WTC11 (cell line): ENCODE measurements around the gene PAK6. TPM values are rescaled to one million over a fixed set of nuclear protein-coding genes. Genes with fewer than 3 reads are reported as not detected.
A peak's percentile ranks its signal among the peaks of the same experiment; 100 is the strongest.

Experiments used
- ATAC-seq: fragments of 200-7000 bp; cut with Tn5 transposase; 2 replicates; pipeline ENCODE4 v1.10.0; 2021; ENCODE audit warnings: mild to moderate bottlenecking, moderate library complexity
- CTCF ChIA-PET: fragments of 300-600 bp; sonication (Branson Sonifier 250); formaldehyde crosslinking; loops from one replicate; lab custom pipeline; 2021; ENCODE audit warnings: antibody characterized with exemption; lab: Charles Lee
- POLR2A ChIA-PET: fragments of 350-600 bp; sonication (Branson Sonifier 250); formaldehyde crosslinking; loops from one replicate; lab custom pipeline; 2021; ENCODE audit warnings: antibody characterized with exemption; lab: Charles Lee
- DNase-seq: peaks from one replicate; pipeline ENCODE4 v3.0.0; 2021; ENCODE audit warnings: low spot score
- H3K27ac Mint-ChIP-seq: 2 replicates; pipeline ENCODE4 v1.8.0; 2021; ENCODE audit warnings: mixed read lengths
- H3K27me3 Mint-ChIP-seq: 2 replicates; pipeline ENCODE4 v1.8.0; 2021; ENCODE audit warnings: low read depth, mild to moderate bottlenecking, moderate library complexity, mixed read lengths
- H3K36me3 Mint-ChIP-seq: 2 replicates; pipeline ENCODE4 v1.8.0; 2021; ENCODE audit warnings: mixed read lengths
- H3K4me1 Mint-ChIP-seq: 2 replicates; pipeline ENCODE4 v1.8.0; 2022; ENCODE audit warnings: mixed read lengths
- H3K4me3 Mint-ChIP-seq: 2 replicates; pipeline ENCODE4 v1.8.0; 2021; ENCODE audit warnings: mild to moderate bottlenecking, moderate library complexity, mixed read lengths
- H3K9me3 Mint-ChIP-seq: 2 replicates; pipeline ENCODE4 v1.8.0; 2021; ENCODE audit warnings: mixed read lengths
- AR ChIP-seq: fragments of 250-450 bp; sonication (Bioruptor Pico); IDR thresholded peaks from 2 replicates; pipeline ENCODE4 v1.9.0; 2021; ENCODE audit warnings: mild to moderate bottlenecking
- CREM ChIP-seq: sonication (generic); formaldehyde crosslinking; IDR thresholded peaks from 2 replicates; pipeline ENCODE4 v1.8.1; 2022; ENCODE audit warnings: mild to moderate bottlenecking, missing genetic modification reagents, moderate library complexity
- CTCF ChIP-seq: fragments of 200-600 bp; IDR thresholded peaks from 2 replicates; pipeline ENCODE4 v1.8.0; 2022; ENCODE audit warnings: antibody characterized with exemption
- FOXK1 ChIP-seq: sonication (generic); formaldehyde crosslinking; IDR thresholded peaks from 2 replicates; pipeline ENCODE4 v1.8.0; 2022; ENCODE audit warnings: mild to moderate bottlenecking, moderate library complexity, missing genetic modification reagents
- FOXP1 ChIP-seq: sonication (generic); formaldehyde crosslinking; IDR thresholded peaks from 2 replicates; pipeline ENCODE4 v1.8.0; 2022; ENCODE audit warnings: missing genetic modification reagents, mild to moderate bottlenecking, moderate library complexity, borderline replicate concordance
- KAT7 ChIP-seq: sonication (generic); formaldehyde crosslinking; IDR thresholded peaks from 2 replicates; pipeline ENCODE4 v1.8.1; 2023; ENCODE audit warnings: missing genetic modification reagents, mild to moderate bottlenecking, borderline replicate concordance
- NFE2L1 ChIP-seq: sonication (generic); formaldehyde crosslinking; IDR thresholded peaks from 2 replicates; pipeline ENCODE4 v1.8.1; 2023; ENCODE audit warnings: missing genetic modification reagents
- RORB ChIP-seq: fragments of 250-450 bp; sonication (Bioruptor Pico); IDR thresholded peaks from 2 replicates; pipeline ENCODE4 v1.9.0; 2021; ENCODE audit warnings: mild to moderate bottlenecking
- SMAD4 ChIP-seq: sonication (generic); formaldehyde crosslinking; IDR thresholded peaks from 2 replicates; pipeline ENCODE4 v1.8.0; 2022; ENCODE audit warnings: mild to moderate bottlenecking, missing genetic modification reagents
- SOX15 ChIP-seq: fragments of 250-450 bp; sonication (Bioruptor Pico); IDR thresholded peaks from 2 replicates; pipeline ENCODE4 v1.9.0; 2021; ENCODE audit warnings: mild to moderate bottlenecking
- TEAD1 ChIP-seq: sonication (generic); formaldehyde crosslinking; IDR thresholded peaks from 2 replicates; pipeline ENCODE4 v1.8.0; 2022; ENCODE audit warnings: mild to moderate bottlenecking, missing genetic modification reagents
- ZBTB21 ChIP-seq: sonication (generic); formaldehyde crosslinking; IDR thresholded peaks from 2 replicates; pipeline ENCODE4 v1.8.1; 2023; ENCODE audit warnings: mild to moderate bottlenecking, missing genetic modification reagents, borderline replicate concordance
- ZBTB43 ChIP-seq: sonication (generic); formaldehyde crosslinking; IDR thresholded peaks from 2 replicates; pipeline ENCODE4 v1.8.1; 2023; ENCODE audit warnings: mild to moderate bottlenecking, missing genetic modification reagents
- ZNF138 ChIP-seq: sonication (generic); formaldehyde crosslinking; conservative IDR thresholded peaks from 2 replicates; pipeline ENCODE4 v1.8.1; 2022; ENCODE audit warnings: mild to moderate bottlenecking, moderate library complexity, missing genetic modification reagents
- ZNF232 ChIP-seq: sonication (generic); formaldehyde crosslinking; IDR thresholded peaks from 2 replicates; pipeline ENCODE4 v1.8.0; 2022; ENCODE audit warnings: mild to moderate bottlenecking, missing genetic modification reagents
- total RNA-seq: library from RNA; stranded (reverse); gene quantifications from 3 replicates; pipeline ENCODE4 v1.2.3, GENCODE V29; 2021
- TF ChIP-seq, protein P1 (sequence below): sonication (generic); formaldehyde crosslinking; IDR thresholded peaks from 2 replicates; pipeline ENCODE4 v1.8.0; 2022; ENCODE audit warnings: mild to moderate bottlenecking, missing genetic modification reagents
- TF ChIP-seq, protein P2 (sequence below): sonication (generic); formaldehyde crosslinking; IDR thresholded peaks from 2 replicates; pipeline ENCODE4 v1.8.1; 2023; ENCODE audit warnings: mild to moderate bottlenecking, moderate library complexity, missing genetic modification reagents
- TF ChIP-seq, protein P3 (sequence below): sonication (generic); formaldehyde crosslinking; IDR thresholded peaks from 2 replicates; pipeline ENCODE4 v1.8.0; 2023; ENCODE audit warnings: missing genetic modification reagents, mild to moderate bottlenecking, borderline replicate concordance
- TF ChIP-seq, protein P4 (sequence below): sonication (generic); formaldehyde crosslinking; IDR thresholded peaks from 2 replicates; pipeline ENCODE4 v1.8.0; 2023; ENCODE audit warnings: missing genetic modification reagents

PAK6 gene
- total RNA-seq, 1 experiment from 2014 or later = 11.7 TPM

- ChIA-PET POLR2A (interaction anchor here (1.0 to 2.6 kb wide), 6 partner anchors 10 to 46 kb away, joined by 3 to 12 read pairs (median 6); partner anchors contain the start of genes INAFM2 and PLCB2), CTCF (interaction anchor here (0.5 to 12.1 kb wide), 63 partner anchors 11 to 586 kb away, joined by 3 to 690 read pairs (median 6); partner anchors contain the start of genes BMF, CCDC9B, INAFM2 and IVD)
- peaks cover 64% of the 10 kb centered on the region for H3K27me3 Mint-ChIP-seq
- ATAC-seq = peak; percentile 30
- H3K4me1 Mint-ChIP-seq = peaks cover 47% of the 10 kb centered on the region
- H3K9me3 Mint-ChIP-seq = no peaks in the 10 kb centered on the region
- H3K27ac Mint-ChIP-seq = no peak overlapping the region
- H3K4me3 Mint-ChIP-seq = peak overlapping the region; percentile 65
- DNase-seq = peak; percentile 89
- H3K36me3 Mint-ChIP-seq = no peaks in the 10 kb centered on the region
- TF ChIP-seq, protein P1, sequence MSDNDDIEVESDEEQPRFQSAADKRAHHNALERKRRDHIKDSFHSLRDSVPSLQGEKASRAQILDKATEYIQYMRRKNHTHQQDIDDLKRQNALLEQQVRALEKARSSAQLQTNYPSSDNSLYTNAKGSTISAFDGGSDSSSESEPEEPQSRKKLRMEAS (CRISPR knock-in tag) = peak; percentile 97
- no peak for TF ChIP-seq RORB (CRISPR knock-in tag)
- no peak for TF ChIP-seq AR (CRISPR knock-in tag)
- TF ChIP-seq FOXP1 (CRISPR knock-in tag) = peak; percentile 89; the same call in 1 of the 2 replicates
- TF ChIP-seq, protein P2, sequence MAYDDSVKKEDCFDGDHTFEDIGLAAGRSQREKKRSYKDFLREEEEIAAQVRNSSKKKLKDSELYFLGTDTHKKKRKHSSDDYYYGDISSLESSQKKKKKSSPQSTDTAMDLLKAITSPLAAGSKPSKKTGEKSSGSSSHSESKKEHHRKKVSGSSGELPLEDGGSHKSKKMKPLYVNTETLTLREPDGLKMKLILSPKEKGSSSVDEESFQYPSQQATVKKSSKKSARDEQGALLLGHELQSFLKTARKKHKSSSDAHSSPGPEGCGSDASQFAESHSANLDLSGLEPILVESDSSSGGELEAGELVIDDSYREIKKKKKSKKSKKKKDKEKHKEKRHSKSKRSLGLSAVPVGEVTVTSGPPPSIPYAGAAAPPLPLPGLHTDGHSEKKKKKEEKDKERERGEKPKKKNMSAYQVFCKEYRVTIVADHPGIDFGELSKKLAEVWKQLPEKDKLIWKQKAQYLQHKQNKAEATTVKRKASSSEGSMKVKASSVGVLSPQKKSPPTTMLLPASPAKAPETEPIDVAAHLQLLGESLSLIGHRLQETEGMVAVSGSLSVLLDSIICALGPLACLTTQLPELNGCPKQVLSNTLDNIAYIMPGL (CRISPR knock-in tag) = peak; percentile 85
- no peak for TF ChIP-seq SOX15
- TF ChIP-seq, protein P3, sequence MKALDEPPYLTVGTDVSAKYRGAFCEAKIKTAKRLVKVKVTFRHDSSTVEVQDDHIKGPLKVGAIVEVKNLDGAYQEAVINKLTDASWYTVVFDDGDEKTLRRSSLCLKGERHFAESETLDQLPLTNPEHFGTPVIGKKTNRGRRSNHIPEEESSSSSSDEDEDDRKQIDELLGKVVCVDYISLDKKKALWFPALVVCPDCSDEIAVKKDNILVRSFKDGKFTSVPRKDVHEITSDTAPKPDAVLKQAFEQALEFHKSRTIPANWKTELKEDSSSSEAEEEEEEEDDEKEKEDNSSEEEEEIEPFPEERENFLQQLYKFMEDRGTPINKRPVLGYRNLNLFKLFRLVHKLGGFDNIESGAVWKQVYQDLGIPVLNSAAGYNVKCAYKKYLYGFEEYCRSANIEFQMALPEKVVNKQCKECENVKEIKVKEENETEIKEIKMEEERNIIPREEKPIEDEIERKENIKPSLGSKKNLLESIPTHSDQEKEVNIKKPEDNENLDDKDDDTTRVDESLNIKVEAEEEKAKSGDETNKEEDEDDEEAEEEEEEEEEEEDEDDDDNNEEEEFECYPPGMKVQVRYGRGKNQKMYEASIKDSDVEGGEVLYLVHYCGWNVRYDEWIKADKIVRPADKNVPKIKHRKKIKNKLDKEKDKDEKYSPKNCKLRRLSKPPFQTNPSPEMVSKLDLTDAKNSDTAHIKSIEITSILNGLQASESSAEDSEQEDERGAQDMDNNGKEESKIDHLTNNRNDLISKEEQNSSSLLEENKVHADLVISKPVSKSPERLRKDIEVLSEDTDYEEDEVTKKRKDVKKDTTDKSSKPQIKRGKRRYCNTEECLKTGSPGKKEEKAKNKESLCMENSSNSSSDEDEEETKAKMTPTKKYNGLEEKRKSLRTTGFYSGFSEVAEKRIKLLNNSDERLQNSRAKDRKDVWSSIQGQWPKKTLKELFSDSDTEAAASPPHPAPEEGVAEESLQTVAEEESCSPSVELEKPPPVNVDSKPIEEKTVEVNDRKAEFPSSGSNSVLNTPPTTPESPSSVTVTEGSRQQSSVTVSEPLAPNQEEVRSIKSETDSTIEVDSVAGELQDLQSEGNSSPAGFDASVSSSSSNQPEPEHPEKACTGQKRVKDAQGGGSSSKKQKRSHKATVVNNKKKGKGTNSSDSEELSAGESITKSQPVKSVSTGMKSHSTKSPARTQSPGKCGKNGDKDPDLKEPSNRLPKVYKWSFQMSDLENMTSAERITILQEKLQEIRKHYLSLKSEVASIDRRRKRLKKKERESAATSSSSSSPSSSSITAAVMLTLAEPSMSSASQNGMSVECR (CRISPR knock-in tag) = peak; percentile 95
- TF ChIP-seq ZBTB21 = peak; percentile 79; the same call in 1 of the 2 replicates
- TF ChIP-seq SMAD4 = 0 out of 2 replicates have a peak, but pooled peaks have one; percentile 42
- peak; percentile 87; the same call in 1 of the 2 replicates for TF ChIP-seq ZNF232 (CRISPR knock-in tag)
- TF ChIP-seq KAT7 (CRISPR knock-in tag) = peak; percentile 64; the same call in 1 of the 2 replicates
- peak; percentile 67; the same call in 1 of the 2 replicates for TF ChIP-seq NFE2L1 (CRISPR knock-in tag)
- 0 out of 2 replicates have a peak, but pooled peaks have one; percentile 36 for TF ChIP-seq ZNF138 (CRISPR knock-in tag)
- TF ChIP-seq CTCF = peak; percentile 95
- TF ChIP-seq, protein P4, sequence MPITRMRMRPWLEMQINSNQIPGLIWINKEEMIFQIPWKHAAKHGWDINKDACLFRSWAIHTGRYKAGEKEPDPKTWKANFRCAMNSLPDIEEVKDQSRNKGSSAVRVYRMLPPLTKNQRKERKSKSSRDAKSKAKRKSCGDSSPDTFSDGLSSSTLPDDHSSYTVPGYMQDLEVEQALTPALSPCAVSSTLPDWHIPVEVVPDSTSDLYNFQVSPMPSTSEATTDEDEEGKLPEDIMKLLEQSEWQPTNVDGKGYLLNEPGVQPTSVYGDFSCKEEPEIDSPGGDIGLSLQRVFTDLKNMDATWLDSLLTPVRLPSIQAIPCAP (CRISPR knock-in tag) = peak; percentile 83; the same call in 1 of the 2 replicates
- TF ChIP-seq CREM (CRISPR knock-in tag) = peak; percentile 47; the same call in 1 of the 2 replicates
- TF ChIP-seq FOXK1 (CRISPR knock-in tag) = peak; percentile 87; the same call in 1 of the 2 replicates
- TF ChIP-seq ZBTB43 (CRISPR knock-in tag) = peak; percentile 78; the same call in 1 of the 2 replicates
- TF ChIP-seq TEAD1 (CRISPR knock-in tag) = peak; percentile 79
Observed at GRCh38 chr15:40279437-40280141, 40.7 kb downstream of the PAK6 start.
